Body of pancreas (tissue), 4 donors: ENCODE results near the gene RNF2.

Source experiments
- POLR2A ChIP-seq, 3 donors: fragments of 450-650 bp; IDR thresholded peaks; one replicate each; pipeline ENCODE4 v1.6.1; 2016; ENCODE audit warnings: antibody characterized with exemption in 3 of 3, mild to moderate bottlenecking in 2 of 3
- TF ChIP-seq, protein P1 (sequence below), 7 experiments: fragments of 450-650 bp in 4 of 7; fragments of 200-600 bp in 3 of 7; sonication (generic) in 3 of 7; IDR thresholded peaks; one replicate each; pipeline ENCODE4 v1.5.1; 2016 to 2019; ENCODE audit warnings: antibody characterized with exemption in 7 of 7

DNA sequence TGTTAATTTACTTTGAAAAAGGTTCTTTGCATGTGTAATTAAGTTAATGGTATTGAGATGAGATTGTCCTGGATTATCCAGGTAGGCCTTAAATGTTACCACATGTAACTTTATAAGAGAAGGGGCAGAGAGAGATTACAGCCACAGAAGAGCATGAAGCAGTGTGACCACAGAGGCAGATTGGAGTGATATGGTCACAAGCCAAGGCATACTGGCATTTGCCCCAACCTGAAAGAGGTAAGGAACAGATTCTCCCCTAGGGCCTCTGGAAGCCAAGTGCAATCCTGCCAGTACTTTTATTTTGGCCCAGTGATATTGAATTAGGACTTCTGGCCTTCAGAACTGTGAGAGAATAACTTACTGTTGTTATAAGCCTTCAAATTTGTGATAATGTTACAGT is 23.0 kb downstream of the RNF2 start:
- TF ChIP-seq POLR2A (IDR thresholded peaks at IDR 0.05), result no peak
- TF ChIP-seq, protein P1, sequence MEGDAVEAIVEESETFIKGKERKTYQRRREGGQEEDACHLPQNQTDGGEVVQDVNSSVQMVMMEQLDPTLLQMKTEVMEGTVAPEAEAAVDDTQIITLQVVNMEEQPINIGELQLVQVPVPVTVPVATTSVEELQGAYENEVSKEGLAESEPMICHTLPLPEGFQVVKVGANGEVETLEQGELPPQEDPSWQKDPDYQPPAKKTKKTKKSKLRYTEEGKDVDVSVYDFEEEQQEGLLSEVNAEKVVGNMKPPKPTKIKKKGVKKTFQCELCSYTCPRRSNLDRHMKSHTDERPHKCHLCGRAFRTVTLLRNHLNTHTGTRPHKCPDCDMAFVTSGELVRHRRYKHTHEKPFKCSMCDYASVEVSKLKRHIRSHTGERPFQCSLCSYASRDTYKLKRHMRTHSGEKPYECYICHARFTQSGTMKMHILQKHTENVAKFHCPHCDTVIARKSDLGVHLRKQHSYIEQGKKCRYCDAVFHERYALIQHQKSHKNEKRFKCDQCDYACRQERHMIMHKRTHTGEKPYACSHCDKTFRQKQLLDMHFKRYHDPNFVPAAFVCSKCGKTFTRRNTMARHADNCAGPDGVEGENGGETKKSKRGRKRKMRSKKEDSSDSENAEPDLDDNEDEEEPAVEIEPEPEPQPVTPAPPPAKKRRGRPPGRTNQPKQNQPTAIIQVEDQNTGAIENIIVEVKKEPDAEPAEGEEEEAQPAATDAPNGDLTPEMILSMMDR (IDR thresholded peaks at IDR 0.05), result no peak
